T47D (cell line): ENCODE measurements around the gene TRAPPC12.

Experiments
- DNase-seq, 2 experiments: peaks; one replicate each; pipeline versions ENCODE4 v3.0.0 to v3.0.0-alpha.2; 2011 to 2012; ENCODE audit warnings: low read depth in 1 of 2, low spot score in 1 of 2
- JUND ChIP-seq: IDR thresholded peaks from 2 replicates; pipeline ENCODE4 v1.6.1; 2012; ENCODE audit warnings: low read depth
- in situ Hi-C: cut with HindIII; loops from 2 replicates; pipeline ENCODE4 v1.10.0; 2016; ENCODE audit warnings: low sequenced_read_pairs, low pct_unique_long_range_greater_than_20kb

The TRAPPC12 gene

GRCh38 chr2:3467654-3468053 lies 88.2 kb downstream of the TRAPPC12 start:
- TF ChIP-seq JUND: no peak
- in situ Hi-C loops: no loop called here
- DNase-seq: no peak

- no peak for DNase-seq
- TF ChIP-seq JUND: no peak
- in situ Hi-C loops: no loop called here
These were observed 88.9 kb downstream of the TRAPPC12 start for GRCh38 chr2:3468296-3468988.

GRCh38 chr2:3469486-3469885 lies 90.0 kb downstream of the TRAPPC12 start:
- TF ChIP-seq JUND: no peak
- in situ Hi-C loops: no loop called here
- DNase-seq: no peak

GRCh38 chr2:3470166-3470651 lies 90.7 kb downstream of the TRAPPC12 start:
- in situ Hi-C loops: no loop called here
- no peak for DNase-seq
- no peak for TF ChIP-seq JUND

GRCh38 chr2:3470856-3471737 lies 91.6 kb downstream of the TRAPPC12 start:
- in situ Hi-C loops: no loop called here
- DNase-seq: no peak
- no peak for TF ChIP-seq JUND

- no peak for DNase-seq
- in situ Hi-C loops: no loop called here
- no peak for TF ChIP-seq JUND
These were observed 92.8 kb downstream of the TRAPPC12 start for GRCh38 chr2:3472296-3472695.

GRCh38 chr2:3472966-3473365 lies 93.5 kb downstream of the TRAPPC12 start:
- TF ChIP-seq JUND: no peak
- in situ Hi-C loops: no loop called here

GRCh38 chr2:3475771-3476170 lies 96.3 kb downstream of the TRAPPC12 start:
- in situ Hi-C loops: no loop called here
- no peak for TF ChIP-seq JUND
- no peak for DNase-seq

More at GRCh38 chr2:3472966-3473365, 93.5 kb downstream of the TRAPPC12 start:
- no peak for DNase-seq

- no peak for TF ChIP-seq JUND
- no peak for DNase-seq
- in situ Hi-C loops: no loop called here
These were observed 97.0 kb downstream of the TRAPPC12 start for GRCh38 chr2:3476321-3476984.

- in situ Hi-C loops: no loop called here
- DNase-seq: no peak
These were observed 97.5 kb downstream of the TRAPPC12 start for GRCh38 chr2:3476985-3477327.

GRCh38 chr2:3478846-3479385 lies 99.4 kb downstream of the TRAPPC12 start:
- in situ Hi-C loops: no loop called here
- no peak for TF ChIP-seq JUND
- no peak for DNase-seq

More at GRCh38 chr2:3476985-3477327, 97.5 kb downstream of the TRAPPC12 start:
- no peak for TF ChIP-seq JUND
